Measurements from ENCODE around the gene GTF2B. TPM values are rescaled to one million over a fixed set of nuclear protein-coding genes. Genes with fewer than 3 reads are reported as not detected.
"Not testable (repeated sequence)": the region's sequence is repeated elsewhere in the genome, so short reads cannot be mapped to it uniquely, and the experiment has no call there.

The GTF2B gene
- polyA plus RNA-seq, 3 donors from 2014 or later, result 42.0 to 52.8 (median 47.2) TPM

DNA sequence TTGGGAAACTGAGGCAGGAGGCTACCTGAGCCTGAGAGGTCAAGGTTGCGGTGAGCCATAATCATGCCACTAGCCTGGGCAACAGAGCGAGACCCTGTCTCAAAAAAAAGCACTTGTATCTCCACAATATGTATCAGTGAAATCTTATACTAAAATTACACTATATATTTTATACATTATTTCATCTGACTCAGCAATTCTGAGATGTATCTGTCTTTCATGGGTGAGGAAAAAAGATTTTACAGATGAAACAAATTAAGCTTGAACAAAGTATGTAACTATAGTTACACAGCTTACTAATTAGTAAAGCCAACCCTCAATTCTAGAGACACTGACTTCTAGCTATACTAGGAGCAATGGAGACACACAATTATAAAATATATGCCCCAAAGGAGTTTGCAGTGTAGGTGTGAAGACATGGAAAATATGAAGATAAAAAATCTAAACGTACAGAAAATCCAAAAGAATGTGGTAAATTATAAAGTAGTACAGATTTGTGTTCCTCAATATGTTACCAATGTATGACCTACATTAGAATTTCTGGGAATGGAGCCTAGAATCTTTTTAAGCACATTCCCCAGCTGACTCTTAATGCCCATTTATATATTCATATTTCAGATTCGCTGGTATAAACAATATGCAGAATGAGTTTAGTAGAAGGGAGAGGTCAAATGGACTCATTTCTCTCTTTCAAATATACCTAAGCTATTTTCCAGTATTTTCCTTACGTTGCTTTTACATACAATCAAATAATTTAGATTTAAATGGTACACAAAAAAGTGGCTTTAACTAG is 14.6 kb downstream of the GTF2B start:
- H3K36me3 Mint-ChIP-seq, result peaks cover 0 to 3% (median 0%) of the 10 kb centered on the region in 3 donors
- H3K27ac Mint-ChIP-seq, result no peak overlapping the region
- H3K4me1 Mint-ChIP-seq, result peaks cover 32 to 70% of the 10 kb centered on the region in 2 donors
- H3K9me3 Mint-ChIP-seq, result no peaks in the 10 kb centered on the region
- no peak overlapping the region for H3K4me3 Mint-ChIP-seq
- H3K27me3 Mint-ChIP-seq (ENCODE audit: low read depth in 3 of 3), result peaks cover 0 to 2% (median 0%) of the 10 kb centered on the region in 3 donors
- no peak for DNase-seq

DNA sequence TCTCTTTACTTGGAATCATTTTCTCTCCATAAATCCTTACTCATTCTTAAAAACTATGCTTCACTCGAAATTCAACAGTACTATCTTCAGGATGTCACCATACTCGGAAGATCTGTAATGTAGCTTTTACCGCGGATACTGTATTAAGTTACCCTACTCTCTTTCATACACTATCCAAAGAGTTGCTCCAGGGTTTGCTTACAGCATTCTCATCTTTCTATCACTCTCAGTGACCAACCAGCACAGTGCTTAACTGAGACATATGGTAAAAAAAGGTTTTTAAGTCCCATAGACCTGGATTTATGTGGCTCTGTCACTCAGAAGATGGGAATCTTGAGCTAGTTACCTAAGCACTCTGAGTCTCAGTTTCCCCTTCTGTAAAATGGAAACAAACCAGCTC is 15.8 kb downstream of the GTF2B start:
- Mint-ChIP-seq H3K9me3 (no peaks in the 10 kb centered on the region), H3K4me1 (peaks cover 36 to 71% of the 10 kb centered on the region in 2 donors), H3K36me3 (peaks cover 0 to 3% (median 0%) of the 10 kb centered on the region in 3 donors), H3K27ac (peak overlapping the region in 2 of 6 donors; percentile 4 to 59), H3K4me3 (no peak overlapping the region), H3K27me3 (ENCODE audit: low read depth in 3 of 3) (peaks cover 0 to 2% (median 0%) of the 10 kb centered on the region in 3 donors)
- DNase-seq, result no peak

DNA sequence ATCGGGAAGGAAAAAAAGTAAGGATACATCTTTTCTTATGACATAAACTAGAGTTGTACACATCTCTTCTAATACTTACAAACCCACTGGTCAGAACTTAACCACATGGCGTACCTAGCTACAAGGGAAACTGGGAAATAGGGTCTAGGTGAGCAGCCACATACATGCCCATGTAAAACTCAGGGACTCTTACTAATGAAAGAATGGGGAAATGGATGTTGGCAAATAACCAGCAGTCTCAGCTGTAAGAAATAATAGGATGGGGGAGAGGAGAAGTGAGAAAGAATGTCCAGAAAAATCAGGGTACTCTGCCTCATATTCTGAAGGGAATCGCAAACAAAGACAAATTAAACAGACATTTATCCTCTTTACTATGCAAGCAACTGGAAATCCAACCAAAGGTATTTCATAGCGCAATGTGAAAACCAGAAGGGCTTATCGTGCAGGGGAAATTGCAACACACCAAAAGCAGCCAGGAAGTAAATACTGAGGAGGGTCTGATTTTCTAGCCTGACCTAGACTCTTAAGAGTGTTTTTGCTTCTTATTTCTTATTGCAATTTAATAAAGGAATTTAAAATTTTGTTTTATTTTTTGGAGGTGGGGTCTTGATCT is 17.5 kb downstream of the GTF2B start:
- peaks cover 0 to 3% (median 0%) of the 10 kb centered on the region in 3 donors for H3K36me3 Mint-ChIP-seq
- H3K27ac Mint-ChIP-seq, result peak overlapping the region in 1 of 6 donors; percentile 6
- H3K4me3 Mint-ChIP-seq, result no peak overlapping the region
- no peaks in the 10 kb centered on the region for H3K9me3 Mint-ChIP-seq
- no peak for DNase-seq
- H3K4me1 Mint-ChIP-seq, result peaks cover 44 to 70% of the 10 kb centered on the region in 2 donors
- peaks cover 0 to 3% (median 2%) of the 10 kb centered on the region in 3 donors for H3K27me3 Mint-ChIP-seq (ENCODE audit: low read depth in 3 of 3)

DNA sequence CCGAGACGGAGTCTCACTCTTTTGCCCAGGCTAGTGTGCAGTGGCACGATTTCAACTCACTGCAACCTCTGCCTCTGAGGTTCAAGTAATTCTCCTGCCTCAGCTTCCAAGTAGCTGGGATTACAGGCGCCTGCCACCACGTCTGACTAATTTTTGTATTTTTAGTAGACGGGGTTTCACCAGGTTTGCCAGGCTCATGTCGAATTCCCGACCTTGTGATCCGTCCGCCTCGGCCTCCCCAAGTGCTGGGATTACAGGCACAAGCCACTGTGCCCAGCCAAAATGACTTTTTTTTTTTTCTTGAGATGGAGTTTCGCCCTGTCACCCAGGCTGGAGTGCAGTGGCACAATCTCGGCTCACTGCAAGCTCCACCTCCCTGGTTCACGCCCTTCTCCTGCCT is 21.7 kb downstream of the GTF2B start:
- H3K4me1 Mint-ChIP-seq, result peaks cover 49 to 72% of the 10 kb centered on the region in 2 donors

DNA sequence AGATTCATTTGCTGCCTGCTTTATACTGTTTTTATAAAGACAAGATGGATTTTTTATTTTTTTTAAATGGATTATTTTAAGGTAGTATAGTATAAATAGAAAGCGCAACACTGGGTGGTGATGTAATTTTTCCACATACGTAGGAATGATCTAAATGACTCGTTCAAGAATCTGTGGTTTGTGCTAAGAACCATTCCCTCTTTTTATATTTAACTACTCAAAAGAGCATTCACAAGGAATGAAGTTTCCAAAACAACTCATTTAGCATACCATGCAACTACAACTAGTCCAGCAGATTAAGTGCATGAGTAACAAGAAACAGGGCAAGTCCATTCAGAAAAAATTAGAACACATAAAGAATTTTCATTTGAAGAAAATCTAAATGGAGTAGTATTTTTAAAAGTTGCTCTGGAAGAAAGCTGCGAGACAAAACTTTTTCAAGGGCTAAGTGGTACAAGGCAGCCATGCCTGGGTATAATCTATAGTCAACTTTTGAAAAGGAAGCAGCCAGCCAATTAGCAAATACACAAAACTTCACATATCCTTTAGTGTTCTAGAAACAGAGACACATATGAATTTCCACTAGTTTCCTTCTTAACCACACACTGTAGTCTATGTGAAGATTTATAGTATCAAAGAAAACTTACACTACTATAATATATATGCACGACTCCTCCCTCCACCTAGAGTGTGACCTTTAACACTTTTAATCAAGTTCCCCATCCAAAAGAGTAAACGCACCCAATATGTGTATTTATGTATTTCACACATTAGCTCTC is 23.4 kb downstream of the GTF2B start:
- Mint-ChIP-seq H3K9me3 (no peaks in the 10 kb centered on the region), H3K36me3 (peaks cover 0 to 6% (median 4%) of the 10 kb centered on the region in 3 donors), H3K27ac (peak overlapping the region in 4 of 6 donors; percentile 1 to 76 (median 20)), H3K4me3 (peak overlapping the region in 2 of 5 donors; percentile 33 to 47), H3K27me3 (ENCODE audit: low read depth in 3 of 3) (peaks cover 0 to 3% (median 2%) of the 10 kb centered on the region in 3 donors), H3K4me1 (peaks cover 43 to 69% of the 10 kb centered on the region in 2 donors)
- no peak for DNase-seq

More for the DNA sequence above, 21.7 kb downstream of the GTF2B start:
- not testable (repeated sequence) for H3K9me3 Mint-ChIP-seq; H3K27ac Mint-ChIP-seq; H3K36me3 Mint-ChIP-seq; DNase-seq; H3K27me3 Mint-ChIP-seq (ENCODE audit: low read depth in 3 of 3)
- H3K4me3 Mint-ChIP-seq, result peak overlapping the region in 1 of 5 donors; percentile 4

DNA sequence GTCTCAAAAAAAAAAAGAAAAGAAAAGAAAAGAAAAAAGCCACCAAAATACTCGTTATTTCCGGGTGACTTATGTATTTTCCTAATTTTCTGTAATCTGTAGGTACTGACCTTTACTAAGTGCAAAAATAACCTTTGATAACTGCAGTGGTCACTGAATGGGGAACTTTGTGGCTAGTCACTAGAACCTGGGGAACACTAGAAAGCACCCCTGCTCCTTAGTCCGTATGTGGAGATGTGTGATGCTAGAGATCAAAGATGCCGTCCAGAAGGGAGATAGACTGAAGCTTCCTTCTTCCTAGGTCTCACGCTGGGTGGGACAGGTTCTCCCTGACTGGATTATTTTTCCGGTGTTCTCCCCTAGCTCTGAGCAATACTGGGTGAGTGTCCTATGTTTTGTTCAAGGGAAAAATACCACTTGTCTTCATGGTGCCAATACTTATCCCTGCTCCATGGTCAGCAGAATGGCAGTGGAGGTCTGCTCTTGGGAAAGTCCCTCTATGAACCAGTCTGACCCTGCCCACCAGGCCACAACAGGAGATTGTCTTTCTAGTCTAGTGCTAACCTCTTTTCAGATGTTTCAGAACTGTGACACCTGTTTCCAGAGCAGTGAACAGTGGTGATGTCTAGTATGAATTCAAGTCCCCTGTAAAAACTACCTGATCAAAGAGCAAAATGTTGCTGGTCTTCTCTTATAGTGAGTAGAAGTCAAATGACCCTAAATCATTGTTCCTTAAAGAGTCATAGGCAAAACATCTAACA is 39.9 kb downstream of the GTF2B start:
- Mint-ChIP-seq H3K27ac (peak overlapping the region in 2 of 6 donors; percentile 53 to 62), H3K4me3 (no peak overlapping the region), H3K36me3 (peaks cover 3 to 22% (median 3%) of the 10 kb centered on the region in 3 donors), H3K9me3 (no peaks in the 10 kb centered on the region), H3K4me1 (peaks cover 4 to 5% of the 10 kb centered on the region in 2 donors), H3K27me3 (ENCODE audit: low read depth in 3 of 3) (peaks cover 2 to 3% (median 3%) of the 10 kb centered on the region in 3 donors)
- no peak for DNase-seq

DNA sequence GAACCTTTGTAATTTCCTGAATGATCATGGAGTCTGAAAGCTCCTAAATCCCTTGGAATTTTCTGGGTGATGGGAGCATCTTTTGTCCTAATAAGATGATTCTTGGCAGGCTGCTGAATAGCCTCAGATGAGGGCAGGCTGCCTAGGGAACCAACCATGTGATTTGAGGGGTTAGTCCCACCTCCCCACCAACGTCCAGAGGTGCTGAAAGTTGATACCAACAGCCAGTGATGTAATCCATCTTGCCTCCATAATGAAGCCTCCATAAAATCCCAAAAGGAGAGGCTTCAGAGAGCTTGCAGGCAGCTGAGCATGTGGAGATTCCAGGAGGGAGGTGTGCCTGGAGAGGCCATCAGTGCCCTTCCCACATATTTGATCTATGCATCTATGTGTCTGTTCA is 43.7 kb downstream of the GTF2B start:
- no peak for DNase-seq
- no peaks in the 10 kb centered on the region for H3K9me3 Mint-ChIP-seq
- H3K4me1 Mint-ChIP-seq, result no peaks in the 10 kb centered on the region
- no peak overlapping the region for H3K4me3 Mint-ChIP-seq
- peaks cover 0 to 14% (median 0%) of the 10 kb centered on the region in 3 donors for H3K36me3 Mint-ChIP-seq
- H3K27me3 Mint-ChIP-seq (ENCODE audit: low read depth in 3 of 3), result peaks cover 0 to 3% (median 3%) of the 10 kb centered on the region in 3 donors
- H3K27ac Mint-ChIP-seq, result no peak overlapping the region

DNA sequence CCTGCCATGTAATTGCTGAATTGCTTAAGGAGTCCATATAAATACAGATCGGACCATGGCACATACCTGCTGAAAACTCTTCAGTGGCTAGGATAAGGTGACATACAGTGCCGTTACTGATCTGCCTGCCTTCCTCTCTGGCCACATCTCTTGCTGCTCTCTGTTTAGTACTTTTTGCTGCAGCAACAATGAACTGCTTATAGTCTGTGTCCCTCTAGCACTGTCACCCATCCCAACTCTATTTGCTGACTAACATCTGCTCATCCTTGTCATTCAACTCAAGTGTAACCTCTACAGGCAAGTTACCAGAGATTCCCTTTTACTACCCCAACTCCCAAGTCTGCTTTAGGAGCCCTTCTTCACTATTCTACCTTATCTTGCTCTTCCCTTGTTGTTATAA is 65.6 kb downstream of the GTF2B start:
- Mint-ChIP-seq H3K4me1 (no peaks in the 10 kb centered on the region), H3K27ac (no peak overlapping the region), H3K9me3 (no peaks in the 10 kb centered on the region), H3K27me3 (ENCODE audit: low read depth in 3 of 3) (peaks cover 0 to 4% (median 0%) of the 10 kb centered on the region in 3 donors), H3K4me3 (no peak overlapping the region), H3K36me3 (peaks cover 16 to 19% (median 18%) of the 10 kb centered on the region in 3 donors)
- no peak for DNase-seq

DNA sequence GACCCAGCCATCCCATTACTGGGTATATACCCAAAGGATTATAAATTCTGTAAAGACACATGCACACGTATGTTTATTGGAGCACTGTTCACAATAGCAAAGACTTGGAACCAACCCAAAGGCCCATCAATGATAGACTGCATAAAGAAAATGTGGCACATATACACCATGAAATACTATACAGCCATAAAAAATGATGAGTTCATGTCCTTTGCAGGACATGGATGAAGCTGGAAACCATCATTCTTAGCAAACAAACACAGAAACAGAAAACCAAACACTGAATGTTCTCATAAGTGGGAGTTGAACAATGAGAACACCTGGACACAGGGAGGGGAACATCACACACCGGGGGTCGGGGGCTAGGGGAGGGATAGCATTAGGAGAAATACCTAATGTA is 71.7 kb downstream of the GTF2B start:
- H3K27ac Mint-ChIP-seq; DNase-seq; H3K4me3 Mint-ChIP-seq; H3K4me1 Mint-ChIP-seq; H3K9me3 Mint-ChIP-seq; H3K27me3 Mint-ChIP-seq (ENCODE audit: low read depth in 3 of 3): not testable (repeated sequence)
- peaks cover 17 to 33% (median 32%) of the 10 kb centered on the region in 3 donors for H3K36me3 Mint-ChIP-seq

DNA sequence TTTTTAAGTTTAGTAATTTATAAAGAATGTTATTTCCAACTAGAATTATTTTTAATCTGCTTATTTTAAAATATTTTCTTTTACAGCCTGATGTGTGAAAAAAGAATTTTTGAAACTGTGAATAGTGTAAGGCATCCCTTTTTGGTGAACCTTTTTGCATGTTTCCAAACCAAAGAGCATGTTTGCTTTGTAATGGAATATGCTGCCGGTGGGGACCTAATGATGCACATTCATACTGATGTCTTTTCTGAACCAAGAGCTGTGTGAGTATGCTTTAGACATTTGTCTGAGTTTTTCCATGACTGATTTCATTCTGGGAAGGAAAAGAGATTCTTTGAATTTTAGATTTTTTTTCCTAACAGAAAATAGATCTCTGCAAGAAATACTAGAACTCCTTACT is 77.9 kb downstream of the GTF2B start:
- Mint-ChIP-seq H3K36me3 (peaks cover 16 to 42% (median 23%) of the 10 kb centered on the region in 3 donors), H3K4me3 (no peak overlapping the region), H3K4me1 (no peaks in the 10 kb centered on the region), H3K27me3 (ENCODE audit: low read depth in 3 of 3) (peaks cover 0 to 2% (median 1%) of the 10 kb centered on the region in 3 donors), H3K9me3 (no peaks in the 10 kb centered on the region), H3K27ac (no peak overlapping the region)
- DNase-seq, result no peak

DNA sequence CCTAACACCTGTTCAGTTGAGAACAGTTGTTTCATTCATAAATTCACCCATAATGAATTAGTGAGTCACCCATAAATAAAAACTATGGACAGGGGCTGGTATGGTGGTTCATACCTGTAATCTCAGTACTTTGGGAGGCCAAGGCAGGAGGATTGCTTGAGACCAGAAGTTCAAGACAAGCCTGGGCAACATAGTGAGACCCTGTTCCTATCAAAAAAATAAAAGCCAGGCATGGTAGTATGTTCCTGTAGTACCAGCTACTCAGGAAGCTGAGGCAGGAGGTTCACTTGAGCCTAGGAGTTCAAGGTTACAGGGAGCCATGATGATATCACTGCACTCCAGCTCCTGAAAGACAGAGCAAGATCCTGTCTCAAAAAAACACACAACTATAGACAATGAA is 79.0 kb downstream of the GTF2B start:
- no peak for DNase-seq
- Mint-ChIP-seq H3K9me3 (no peaks in the 10 kb centered on the region), H3K4me1 (no peaks in the 10 kb centered on the region), H3K27me3 (ENCODE audit: low read depth in 3 of 3) (peaks cover 0 to 2% (median 1%) of the 10 kb centered on the region in 3 donors), H3K4me3 (no peak overlapping the region), H3K36me3 (peaks cover 15 to 39% (median 18%) of the 10 kb centered on the region in 3 donors), H3K27ac (no peak overlapping the region)

DNA sequence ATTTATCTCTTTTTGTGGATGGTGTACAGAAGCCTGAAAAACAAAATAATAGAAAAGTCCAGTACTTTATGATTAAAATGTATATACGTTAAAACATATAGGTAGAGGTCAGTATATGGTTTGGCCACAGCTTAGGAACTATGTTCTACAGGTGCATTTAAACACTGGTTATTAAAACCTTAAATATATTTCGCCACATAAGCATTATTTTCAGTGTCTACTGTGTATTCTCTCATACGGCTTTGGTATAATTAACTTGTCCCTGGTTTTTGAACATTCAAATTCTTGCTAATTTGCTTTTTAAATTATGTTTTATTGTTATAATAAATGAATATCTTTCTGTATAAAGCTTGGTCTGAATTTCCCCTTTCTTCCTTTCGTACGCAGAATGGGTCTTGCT is 87.9 kb downstream of the GTF2B start:
- H3K4me3 Mint-ChIP-seq, result no peak overlapping the region
- peaks cover 0 to 2% (median 0%) of the 10 kb centered on the region in 6 donors for H3K9me3 Mint-ChIP-seq
- H3K27ac Mint-ChIP-seq, result no peak overlapping the region
- H3K36me3 Mint-ChIP-seq, result peaks cover 10 to 34% (median 29%) of the 10 kb centered on the region in 3 donors
- H3K4me1 Mint-ChIP-seq, result peaks cover 2 to 10% of the 10 kb centered on the region in 2 donors
- no peak for DNase-seq
- no peaks in the 10 kb centered on the region for H3K27me3 Mint-ChIP-seq (ENCODE audit: low read depth in 3 of 3)

DNA sequence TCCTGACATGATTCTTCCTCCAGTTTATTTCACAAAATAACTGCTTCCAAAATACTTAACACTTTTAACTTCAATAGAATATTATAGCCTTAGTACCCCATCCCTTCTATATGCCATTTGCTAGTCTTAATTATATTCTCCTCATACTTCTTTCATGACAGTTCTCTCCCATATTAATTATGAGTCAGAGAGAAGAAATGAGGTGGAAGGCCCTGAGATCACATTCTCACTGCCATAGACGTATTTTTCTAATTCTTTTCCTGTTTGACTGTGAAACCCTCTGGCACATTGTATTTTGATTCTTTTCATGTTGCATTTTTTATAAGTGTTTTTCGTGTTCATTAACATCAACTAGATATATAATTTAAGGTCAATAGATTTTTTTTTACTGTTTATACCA is 88.4 kb downstream of the GTF2B start:
- peaks cover 10 to 34% (median 29%) of the 10 kb centered on the region in 3 donors for H3K36me3 Mint-ChIP-seq
- no peak overlapping the region for H3K27ac Mint-ChIP-seq
- no peak for DNase-seq
- H3K9me3 Mint-ChIP-seq, result peaks cover 0 to 2% (median 0%) of the 10 kb centered on the region in 6 donors
- H3K4me1 Mint-ChIP-seq, result peaks cover 2 to 10% of the 10 kb centered on the region in 2 donors
- H3K27me3 Mint-ChIP-seq (ENCODE audit: low read depth in 3 of 3), result no peaks in the 10 kb centered on the region
- no peak overlapping the region for H3K4me3 Mint-ChIP-seq
